Kidney capillary endothelial cell (primary cell): Measurements from ENCODE around the gene PIP4P1.
"Not testable (repeated sequence)": the region's sequence is repeated elsewhere in the genome, so short reads cannot be mapped to it uniquely, and the experiment has no call there.

Experiments
- DNase-seq: peaks from one replicate; pipeline ENCODE4 v3.0.0-alpha.2; 2018; ENCODE audit warnings: low spot score

Gene PIP4P1

DNA sequence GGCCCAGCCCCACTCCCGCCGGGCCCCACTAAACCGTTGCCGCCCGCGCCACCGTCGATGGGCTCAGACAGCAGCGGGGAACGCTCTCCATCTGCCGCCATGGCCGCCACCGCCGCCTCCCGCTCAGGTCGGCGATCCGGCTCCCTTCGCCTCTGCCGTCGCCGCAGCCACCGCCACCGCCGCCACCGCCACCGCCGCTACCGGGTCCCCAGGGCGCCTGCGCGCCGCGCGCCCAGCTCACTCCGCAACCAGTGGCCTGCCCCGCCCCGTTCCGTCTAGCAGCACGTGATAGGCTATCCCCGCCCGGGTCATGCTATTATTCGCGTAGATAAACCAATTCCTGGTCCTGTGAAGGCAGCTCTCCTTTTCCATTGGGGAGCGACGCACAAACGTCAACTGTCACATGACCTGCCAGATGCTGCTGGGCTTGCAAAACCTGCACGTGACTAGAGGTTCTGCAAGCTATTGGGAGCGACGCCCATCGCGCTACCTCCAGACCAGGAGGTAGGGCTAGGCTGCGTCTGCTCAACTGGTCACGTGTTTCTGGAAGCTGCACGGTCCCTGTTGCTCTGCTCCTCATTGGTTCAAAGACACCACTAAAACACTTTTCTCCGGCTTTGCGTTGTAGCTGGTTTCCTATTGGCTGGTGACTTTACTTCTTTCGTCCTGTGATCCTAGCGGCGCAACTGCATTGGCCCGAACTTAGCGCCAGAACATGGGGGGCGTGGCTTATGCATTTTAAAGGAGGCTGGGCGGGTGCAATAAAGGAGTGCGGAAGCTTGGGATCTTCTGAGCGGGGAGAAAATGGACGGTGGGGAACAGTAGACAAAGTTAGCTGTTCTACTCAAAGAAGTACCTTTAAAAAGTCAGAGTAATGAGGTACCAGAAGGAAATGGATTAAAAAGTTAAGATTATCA lies at the start of gene PIP4P1:
Gene PIP4P1 (minus strand): TSS at position 210 of the 917 bp plus-strand sequence. CDS start 109 bp downstream, at position 101.
- peak; percentile 100 for DNase-seq

- no peak for DNase-seq
Observed at GRCh38 chr14:20508367-20508766, 47.1 kb upstream of the PIP4P1 start.

DNA sequence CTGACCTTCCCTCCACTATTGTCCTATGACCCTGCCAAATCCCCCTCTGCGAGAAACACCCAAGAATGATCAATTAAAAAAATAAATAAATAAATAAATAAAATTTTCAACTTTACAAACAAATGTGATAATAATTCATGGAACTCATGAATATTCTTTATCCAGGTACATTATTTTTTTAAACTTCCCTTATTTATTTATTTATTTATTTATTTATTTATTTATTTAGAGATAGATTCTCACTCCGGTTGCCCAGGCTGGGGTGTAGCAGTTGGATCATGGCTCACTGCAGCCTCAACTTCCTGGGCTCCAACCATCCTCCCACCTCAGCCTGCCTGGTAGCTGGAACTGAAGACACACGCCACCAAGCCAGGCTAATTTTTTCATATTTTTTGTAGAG lies 46.3 kb upstream of the PIP4P1 start:
- not testable (repeated sequence) for DNase-seq

GRCh38 chr14:20506752-20507151 lies 45.5 kb upstream of the PIP4P1 start:
- DNase-seq = not testable (repeated sequence)

- not testable (repeated sequence) for DNase-seq
Observed at GRCh38 chr14:20506276-20506675, 45.0 kb upstream of the PIP4P1 start.

DNA sequence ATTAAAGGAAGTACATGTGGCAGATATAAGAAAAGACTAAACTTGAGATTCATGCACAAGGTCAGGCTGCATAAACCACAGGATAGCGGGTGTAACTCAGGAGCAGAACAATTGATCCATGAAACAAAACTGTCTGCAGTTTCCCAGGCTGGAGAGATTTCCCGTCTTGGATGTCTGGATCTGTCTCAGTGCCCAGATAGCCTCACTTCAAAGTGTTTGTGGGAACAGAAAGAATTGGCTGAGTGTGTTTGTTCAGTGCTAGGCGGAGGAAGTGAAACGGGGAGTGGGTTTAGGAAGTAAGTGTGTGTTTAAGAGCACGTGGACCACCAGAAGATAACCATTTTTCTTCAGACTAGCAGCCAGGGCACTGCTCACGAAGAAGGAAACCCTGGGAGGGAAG lies 42.7 kb upstream of the PIP4P1 start:
- no peak for DNase-seq

GRCh38 chr14:20501346-20501745 lies 40.1 kb upstream of the PIP4P1 start:
- DNase-seq = no peak

DNA sequence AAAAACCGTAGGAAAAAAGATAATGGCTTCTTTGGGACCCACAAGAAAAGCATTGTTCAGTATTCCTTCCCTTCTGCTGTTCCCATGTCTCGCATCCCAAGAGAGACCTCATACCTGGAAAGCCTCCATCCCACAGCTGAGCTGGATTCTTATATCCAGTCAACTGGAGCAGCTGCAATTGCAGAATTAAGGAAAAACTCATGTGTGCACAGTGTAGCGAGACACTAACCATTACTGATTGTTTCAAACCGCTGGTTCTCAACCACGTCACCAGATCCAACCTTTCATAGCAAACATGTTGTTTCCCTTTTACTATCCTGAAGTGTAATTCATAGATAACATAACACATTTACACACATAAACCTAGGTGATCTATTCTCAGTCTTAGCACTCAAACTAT lies 38.6 kb upstream of the PIP4P1 start:
- no peak for DNase-seq

GRCh38 chr14:20499108-20499507 lies 37.9 kb upstream of the PIP4P1 start:
- no peak for DNase-seq

DNA sequence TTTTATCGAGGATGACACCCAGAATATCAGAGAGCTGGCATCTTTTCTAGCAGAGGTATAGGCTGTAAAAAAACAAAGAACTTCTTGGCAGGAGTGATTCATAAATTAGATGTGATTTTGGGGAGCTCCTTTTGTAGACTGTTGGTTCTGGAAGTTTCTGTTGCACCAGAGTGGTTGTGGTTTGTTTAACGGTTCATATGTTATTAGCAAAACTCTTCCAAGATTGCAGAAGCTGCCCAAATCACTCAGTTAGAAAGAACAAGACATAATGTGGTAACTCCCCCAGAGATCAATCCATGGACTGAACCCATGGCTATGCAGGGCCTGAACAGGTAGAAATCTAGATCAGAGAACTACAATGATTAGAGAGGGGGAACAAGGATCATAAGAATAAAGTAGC lies 37.4 kb upstream of the PIP4P1 start:
- no peak for DNase-seq

DNA sequence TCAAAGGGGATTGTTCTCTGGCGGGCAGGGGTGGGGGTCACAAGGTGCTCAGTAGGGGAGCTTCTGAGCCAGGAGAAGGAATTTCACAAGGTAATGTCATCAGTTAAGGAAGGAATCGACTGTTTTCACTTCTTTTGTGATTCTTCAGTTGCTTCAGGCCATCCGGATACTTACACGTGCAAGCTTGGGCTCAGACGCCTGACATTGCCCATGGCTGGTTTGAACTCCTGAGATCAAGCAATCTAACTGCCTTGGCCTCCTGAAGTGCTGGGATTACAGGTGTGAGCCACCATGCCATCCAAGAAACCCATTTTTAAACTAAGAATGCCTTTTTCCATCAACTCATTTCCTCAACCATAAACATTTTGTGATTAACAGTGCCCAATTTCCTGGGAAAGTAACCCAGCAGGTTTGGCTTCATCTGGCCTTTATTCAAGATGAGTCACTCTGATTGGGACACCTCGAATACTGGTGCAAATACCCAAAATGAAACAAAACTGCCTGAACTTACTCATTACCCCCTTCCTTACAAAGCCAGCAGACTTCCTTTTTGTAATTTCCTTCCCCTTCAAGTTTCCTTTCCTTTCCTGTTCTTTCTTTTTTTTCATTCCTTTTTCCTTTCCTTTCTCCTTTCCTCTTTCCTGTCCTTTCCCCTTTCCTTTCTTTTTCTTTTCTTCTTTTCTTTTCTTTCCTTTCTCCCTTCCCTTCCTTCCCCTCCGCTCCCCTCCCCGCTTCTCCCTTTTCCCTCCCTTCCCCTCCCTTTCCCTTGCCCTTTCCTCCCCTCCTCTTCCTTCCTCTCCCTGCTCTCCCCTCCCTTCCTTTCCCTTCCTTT lies 33.9 kb upstream of the PIP4P1 start:
- no peak for DNase-seq

- DNase-seq = no peak
Observed at GRCh38 chr14:20493634-20494033, 32.4 kb upstream of the PIP4P1 start.

DNA sequence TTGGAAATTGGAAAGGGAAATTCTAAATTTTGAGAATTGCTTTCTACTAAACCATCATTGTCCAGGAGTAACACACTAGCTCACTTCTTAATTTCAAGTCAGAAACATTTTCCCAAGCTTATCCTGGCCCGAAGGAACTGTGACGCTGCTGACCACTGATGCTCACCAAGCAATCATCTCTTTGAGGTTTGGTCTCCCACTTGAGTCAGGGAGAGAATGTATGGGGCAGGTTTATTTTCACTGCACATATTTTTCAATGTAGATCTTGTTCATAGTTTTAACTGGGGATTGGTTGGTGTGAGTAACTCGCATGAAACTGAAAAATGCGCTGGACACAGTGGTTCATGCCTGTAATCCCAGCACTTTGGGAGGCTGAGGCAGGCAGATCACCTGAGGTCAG lies 31.3 kb upstream of the PIP4P1 start:
- no peak for DNase-seq

- no peak for DNase-seq
Observed at GRCh38 chr14:20490563-20490962, 29.3 kb upstream of the PIP4P1 start.

DNA sequence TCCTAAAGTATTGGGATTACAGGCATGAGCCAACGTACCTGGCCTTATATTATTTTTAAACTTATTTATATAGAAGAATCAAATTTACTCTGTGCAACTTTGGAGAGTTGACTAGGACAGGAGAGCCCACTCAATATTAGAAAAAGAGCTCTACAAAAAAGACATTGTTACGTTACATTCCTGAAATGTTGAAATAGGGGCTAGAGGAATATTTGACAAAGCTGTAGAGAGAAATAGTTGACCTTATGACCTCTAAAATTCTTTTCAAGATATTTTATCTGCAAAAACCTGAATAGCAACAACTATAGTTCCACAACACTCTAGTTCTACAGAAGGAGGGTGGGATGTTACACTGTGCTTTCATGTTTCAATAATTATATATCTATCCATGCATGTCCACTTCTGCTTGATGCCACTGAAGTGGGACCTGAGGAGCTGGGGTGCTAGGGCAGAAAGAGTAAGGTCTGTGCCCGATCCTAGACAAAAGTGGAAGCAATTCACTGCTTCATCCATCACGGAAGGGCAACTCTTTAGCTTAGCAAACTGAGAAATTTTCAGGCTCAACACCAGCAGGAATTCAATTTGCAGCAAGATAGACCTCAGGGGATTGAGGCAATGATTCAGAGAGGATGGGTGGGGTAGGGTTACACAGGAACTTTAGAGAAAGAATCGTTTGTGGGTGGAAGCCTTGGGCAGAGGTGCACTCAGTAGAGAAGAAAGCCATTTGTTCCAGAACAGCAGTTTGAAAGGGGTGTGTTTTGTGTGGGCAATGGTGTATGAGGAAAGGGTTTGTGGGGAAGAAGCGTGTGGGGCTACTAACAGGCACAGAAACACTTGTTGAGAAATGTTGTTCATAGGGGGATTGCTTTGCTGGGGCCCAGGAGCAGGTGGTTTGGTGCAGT lies 28.1 kb upstream of the PIP4P1 start:
- DNase-seq = no peak

GRCh38 chr14:20487396-20487725 lies 26.1 kb upstream of the PIP4P1 start:
- DNase-seq = no peak

GRCh38 chr14:20486684-20487395 lies 25.6 kb upstream of the PIP4P1 start:
- DNase-seq = no peak

DNA sequence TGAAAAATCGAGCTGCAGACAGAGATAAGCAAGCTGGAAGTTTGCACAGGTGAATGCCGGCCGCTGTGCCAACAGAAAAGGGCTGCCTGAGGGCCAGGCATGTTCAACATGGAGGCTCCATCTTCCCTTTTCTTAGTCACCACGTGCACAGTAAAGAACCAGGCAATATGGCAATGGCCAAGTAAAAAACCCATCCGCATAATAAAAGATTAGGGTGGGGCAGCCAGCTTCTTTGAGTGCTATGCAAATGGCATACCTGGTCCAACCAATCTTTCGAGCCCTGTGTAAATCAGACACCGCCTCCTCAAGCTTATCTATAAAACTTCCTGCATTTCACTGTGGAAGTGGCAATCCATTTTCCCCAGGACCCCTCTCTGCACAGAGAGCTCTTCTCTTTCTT lies 24.7 kb upstream of the PIP4P1 start:
- DNase-seq = no peak

DNA sequence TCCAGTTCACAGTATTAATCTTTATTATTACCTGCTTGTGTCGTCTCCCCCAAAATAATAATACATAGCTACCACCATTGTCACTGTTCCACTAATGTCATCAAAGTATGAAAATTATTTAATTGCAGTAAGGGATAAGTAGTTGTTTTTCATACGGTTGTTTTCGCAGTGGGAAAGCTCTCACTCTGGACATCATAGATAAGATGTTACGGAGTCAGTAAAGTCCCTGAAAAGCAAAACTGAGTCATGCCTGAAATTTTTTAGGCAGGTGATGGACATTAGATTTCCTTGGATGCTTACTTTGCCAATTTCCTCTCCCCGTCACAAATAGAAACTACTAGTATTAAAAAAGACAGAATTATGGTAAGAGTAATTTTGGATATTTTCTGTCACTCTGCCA lies 21.1 kb upstream of the PIP4P1 start:
- no peak for DNase-seq

DNA sequence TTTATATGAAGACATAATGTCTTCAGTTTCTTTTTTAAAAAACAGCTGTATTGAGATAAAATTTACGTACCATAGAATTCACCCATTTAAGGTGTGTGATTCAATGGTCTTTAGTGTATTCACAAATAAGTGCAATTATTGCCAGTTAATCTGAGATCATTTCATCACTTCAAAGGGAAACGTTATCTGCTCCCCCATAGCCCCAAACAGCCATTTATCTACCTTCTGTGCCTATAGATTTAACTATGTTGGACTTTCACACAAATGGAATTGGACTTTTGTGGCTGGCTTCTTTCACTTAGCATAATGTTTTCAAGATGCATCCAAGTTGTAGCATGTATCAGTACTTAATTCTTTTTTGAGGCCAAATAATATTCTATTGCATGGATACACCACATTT lies 17.7 kb upstream of the PIP4P1 start:
- no peak for DNase-seq

GRCh38 chr14:20477211-20477876 lies 16.1 kb upstream of the PIP4P1 start:
- DNase-seq = no peak
